Neural progenitor cell (in vitro differentiated cells): ENCODE data around the gene SSBP4. TPM values are rescaled to one million over a fixed set of nuclear protein-coding genes. Genes with fewer than 3 reads are reported as not detected.

ENCODE experiments used
- DNase-seq: peaks from one replicate; pipeline ENCODE4 v3.0.0-alpha.2; 2016; ENCODE audit warnings: low spot score
- H2AFZ ChIP-seq: fragments of 200-600 bp; sonication (generic); replicated peaks from 2 replicates; pipeline ENCODE4 v1.6.1; 2016; ENCODE audit warnings: antibody characterized with exemption
- H3F3A ChIP-seq: fragments of 200-600 bp; sonication (generic); 2 replicates; pipeline ENCODE4 v1.6.1; 2016; ENCODE audit warnings: antibody characterized with exemption, low read depth
- H3K27ac ChIP-seq: fragments of 200-600 bp; sonication (generic); 2 replicates; pipeline ENCODE4 v1.5.1; 2016; ENCODE audit warnings: mild to moderate bottlenecking
- H3K27me3 ChIP-seq: fragments of 200-600 bp; sonication (generic); 2 replicates; pipeline ENCODE4 v1.6.1; 2016; ENCODE audit warnings: mild to moderate bottlenecking, moderate library complexity
- H3K36me3 ChIP-seq: fragments of 200-600 bp; sonication (generic); 2 replicates; pipeline ENCODE4 v1.5.1; 2016
- H3K4me1 ChIP-seq: fragments of 200-600 bp; sonication (generic); 2 replicates; pipeline ENCODE4 v1.6.1; 2016; ENCODE audit warnings: mixed run types
- H3K4me2 ChIP-seq: fragments of 200-600 bp; sonication (generic); 2 replicates; pipeline ENCODE4 v1.6.1; 2016
- H3K4me3 ChIP-seq: fragments of 200-600 bp; sonication (generic); 2 replicates; pipeline ENCODE4 v1.5.1; 2016
- H3K79me2 ChIP-seq: fragments of 200-600 bp; sonication (generic); 2 replicates; pipeline ENCODE4 v1.6.1; 2016; ENCODE audit warnings: low read depth
- H3K9ac ChIP-seq: fragments of 200-600 bp; sonication (generic); 2 replicates; pipeline ENCODE4 v1.6.1; 2016
- H3K9me3 ChIP-seq: fragments of 200-600 bp; sonication (generic); 2 replicates; pipeline ENCODE4 v1.5.1; 2016; ENCODE audit warnings: low read depth
- H4K20me1 ChIP-seq: fragments of 200-600 bp; sonication (generic); 2 replicates; pipeline ENCODE4 v1.6.1; 2016; ENCODE audit warnings: low read depth
- H3K27ac Mint-ChIP-seq: 3 replicates; pipeline ENCODE4 v1.8.0; 2021; ENCODE audit warnings: mixed read lengths
- H3K27me3 Mint-ChIP-seq: 2 replicates; pipeline ENCODE4 v1.8.0; 2022; ENCODE audit warnings: low read depth, mild to moderate bottlenecking, inconsistent platforms, moderate library complexity, mixed read lengths; ENCODE audit not compliant: insufficient read depth
- H3K36me3 Mint-ChIP-seq: 3 replicates; pipeline ENCODE4 v1.8.0; 2021; ENCODE audit warnings: mixed read lengths
- H3K4me1 Mint-ChIP-seq: 3 replicates; pipeline ENCODE4 v1.8.0; 2021; ENCODE audit warnings: mixed read lengths
- H3K4me3 Mint-ChIP-seq: 3 replicates; pipeline ENCODE4 v1.8.0; 2021; ENCODE audit warnings: mild to moderate bottlenecking, moderate library complexity, mixed read lengths
- H3K9me3 Mint-ChIP-seq: 3 replicates; pipeline ENCODE4 v1.8.0; 2020; ENCODE audit warnings: mixed read lengths
- CTCF ChIP-seq: fragments of 200-600 bp; sonication (generic); IDR thresholded peaks from 2 replicates; pipeline ENCODE4 v1.5.1; 2017; ENCODE audit warnings: antibody characterized with exemption, mild to moderate bottlenecking
- EZH2 ChIP-seq: fragments of 200-600 bp; sonication (generic); IDR thresholded peaks from 2 replicates; pipeline ENCODE4 v1.6.1; 2017; ENCODE audit warnings: antibody characterized with exemption, mild to moderate bottlenecking, moderate library complexity
- EZH2phosphoT487 ChIP-seq: fragments of 200-600 bp; sonication (generic); IDR thresholded peaks from 2 replicates; pipeline ENCODE4 v1.6.1; 2017; ENCODE audit warnings: antibody characterized with exemption
- total RNA-seq: library from RNA; depleted of rRNA; stranded (reverse); fragments of >200 nt; gene quantifications from 2 replicates; pipeline ENCODE4 v1.2.3, GENCODE V29; 2015; ENCODE audit warnings: low replicate concordance

SSBP4 gene
- total RNA-seq, 1 donor from 2014 or later = 21.1 TPM

GRCh38 chr19:18428173-18428786 is 9.1 kb downstream of the SSBP4 start:
- no peak overlapping the region for H2AFZ ChIP-seq
- no peak overlapping the region for H3K9ac ChIP-seq
- no peaks in the 10 kb centered on the region for H3K36me3 ChIP-seq
- no peaks in the 10 kb centered on the region for H3K9me3 ChIP-seq
- H3K27ac Mint-ChIP-seq = no peak overlapping the region
- TF ChIP-seq CTCF (no peak), EZH2phosphoT487 (no peak), EZH2 (no peak)
- peaks cover 55% of the 10 kb centered on the region for H3K4me1 ChIP-seq
- no peak overlapping the region for H3K27ac ChIP-seq
- no peaks in the 10 kb centered on the region for H3K36me3 Mint-ChIP-seq
- peak overlapping the region; percentile 65 for H3K4me3 ChIP-seq
- H3F3A ChIP-seq = peaks cover 46% of the 10 kb centered on the region
- H3K4me1 Mint-ChIP-seq = peaks cover 38% of the 10 kb centered on the region
- peaks cover 6% of the 10 kb centered on the region for H3K27me3 Mint-ChIP-seq
- no peak overlapping the region for H3K4me3 Mint-ChIP-seq
- H3K9me3 Mint-ChIP-seq = no peaks in the 10 kb centered on the region
- no peak for DNase-seq
- no peaks in the 10 kb centered on the region for H3K79me2 ChIP-seq
- no peaks in the 10 kb centered on the region for H3K27me3 ChIP-seq
- H4K20me1 ChIP-seq = peaks cover 22% of the 10 kb centered on the region
- H3K4me2 ChIP-seq = peak overlapping the region; percentile 88

GRCh38 chr19:18428787-18429674 is 9.8 kb downstream of the SSBP4 start:
- Histone ChIP-seq H3K36me3 (no peaks in the 10 kb centered on the region), H3K9ac (no peak overlapping the region), H3K27me3 (no peaks in the 10 kb centered on the region), H3K4me3 (peak overlapping the region; percentile 65), H3K4me1 (peaks cover 52% of the 10 kb centered on the region), H3K27ac (peak overlapping the region; percentile 50), H2AFZ (no peak overlapping the region), H3K4me2 (peak overlapping the region; percentile 88), H3K9me3 (no peaks in the 10 kb centered on the region), H4K20me1 (peaks cover 17% of the 10 kb centered on the region), H3K79me2 (peaks cover 1% of the 10 kb centered on the region), H3F3A (peaks cover 45% of the 10 kb centered on the region)
- Mint-ChIP-seq H3K36me3 (no peaks in the 10 kb centered on the region), H3K9me3 (no peaks in the 10 kb centered on the region), H3K4me3 (no peak overlapping the region), H3K4me1 (peaks cover 30% of the 10 kb centered on the region), H3K27me3 (peaks cover 6% of the 10 kb centered on the region), H3K27ac (no peak overlapping the region)
- TF ChIP-seq EZH2 = no peak
- TF ChIP-seq EZH2phosphoT487 = no peak
- TF ChIP-seq CTCF = no peak
- peak; percentile 98 for DNase-seq

GRCh38 chr19:18429717-18430416 is 10.7 kb downstream of the SSBP4 start:
- Mint-ChIP-seq H3K4me3 (peak overlapping the region; percentile 76), H3K4me1 (peaks cover 31% of the 10 kb centered on the region), H3K36me3 (no peaks in the 10 kb centered on the region), H3K27me3 (peaks cover 10% of the 10 kb centered on the region), H3K27ac (peak overlapping the region; percentile 69), H3K9me3 (no peaks in the 10 kb centered on the region)
- no peak overlapping the region for H2AFZ ChIP-seq
- peaks cover 6% of the 10 kb centered on the region for H3K79me2 ChIP-seq
- H4K20me1 ChIP-seq = peaks cover 17% of the 10 kb centered on the region
- peak overlapping the region; percentile 50 for H3K27ac ChIP-seq
- no peaks in the 10 kb centered on the region for H3K27me3 ChIP-seq
- no peak overlapping the region for H3K9ac ChIP-seq
- H3K36me3 ChIP-seq = no peaks in the 10 kb centered on the region
- TF ChIP-seq EZH2 (no peak), CTCF (no peak), EZH2phosphoT487 (no peak)
- peaks cover 53% of the 10 kb centered on the region for H3F3A ChIP-seq
- no peaks in the 10 kb centered on the region for H3K9me3 ChIP-seq
- H3K4me2 ChIP-seq = peak overlapping the region; percentile 88
- peaks cover 47% of the 10 kb centered on the region for H3K4me1 ChIP-seq
- peak overlapping the region; percentile 65 for H3K4me3 ChIP-seq
- no peak for DNase-seq
